Liver (tissue), 9 donors: Measurements from ENCODE around the gene PTPRD. TPM values are rescaled to one million over a fixed set of nuclear protein-coding genes. Genes with fewer than 3 reads are reported as not detected.
A peak's percentile ranks its signal among the peaks of the same experiment; 100 is the strongest.

Experiments used
- DNase-seq: peaks from one replicate; pipeline ENCODE4 v3.0.0-alpha.2; 2017; ENCODE audit warnings: low spot score
- H3K27ac ChIP-seq, 2 donors: one replicate each; pipeline ENCODE4 v1.7.0; 2013; ENCODE audit warnings: inconsistent platforms in 2 of 2, low read length in 2 of 2, control low read depth in 1 of 2, low read depth in 1 of 2, mild to moderate bottlenecking in 1 of 2
- H3K27me3 ChIP-seq, 4 donors: one replicate each; pipeline versions ENCODE4 v1.6.1 to v1.7.0; 2013; ENCODE audit warnings: low read length in 3 of 4, inconsistent platforms in 1 of 4, mild to moderate bottlenecking in 1 of 4, moderate library complexity in 1 of 4; ENCODE audit not compliant: control insufficient read depth in 4 of 4, insufficient read depth in 4 of 4
- H3K36me3 ChIP-seq, 4 donors: one replicate each; pipeline versions ENCODE4 v1.6.1 to v1.7.0; 2013; ENCODE audit warnings: low read length in 3 of 4, mild to moderate bottlenecking in 3 of 4, low read depth in 1 of 4, moderate library complexity in 1 of 4; ENCODE audit not compliant: control insufficient read depth in 4 of 4, insufficient read depth in 3 of 4
- H3K4me1 ChIP-seq, 4 donors: one replicate each; pipeline versions ENCODE4 v1.6.1 to v1.7.0; 2013; ENCODE audit warnings: low read length in 3 of 4, mild to moderate bottlenecking in 3 of 4, moderate library complexity in 1 of 4; ENCODE audit not compliant: control insufficient read depth in 4 of 4, insufficient read depth in 4 of 4
- H3K4me3 ChIP-seq, 3 donors: one replicate each; pipeline versions ENCODE4 v1.6.1 to v1.7.0; 2013; ENCODE audit warnings: low read length in 3 of 3, control low read depth in 1 of 3, low read depth in 1 of 3, mild to moderate bottlenecking in 1 of 3
- H3K9ac ChIP-seq, 2 donors: one replicate each; pipeline ENCODE4 v1.7.0; 2013; ENCODE audit warnings: low read length in 2 of 2, mild to moderate bottlenecking in 2 of 2, moderate library complexity in 2 of 2, control low read depth in 1 of 2, low read depth in 1 of 2
- H3K9me3 ChIP-seq, 4 donors: one replicate each; pipeline versions ENCODE4 v1.6.1 to v1.7.0; 2013; ENCODE audit warnings: low read length in 3 of 4; ENCODE audit not compliant: control insufficient read depth in 4 of 4
- ATF3 ChIP-seq: IDR thresholded peaks from 2 replicates; pipeline ENCODE4 v1.6.1; 2016; ENCODE audit warnings: antibody characterized with exemption
- EGR1 ChIP-seq, 2 donors: IDR thresholded peaks; 2 replicates each; pipeline ENCODE4 v1.6.1; 2016 to 2018; ENCODE audit warnings: antibody characterized with exemption in 2 of 2, low read depth in 2 of 2
- FOXA1 ChIP-seq: IDR thresholded peaks from 2 replicates; pipeline ENCODE4 v1.6.1; 2016; ENCODE audit warnings: antibody characterized with exemption
- FOXA2 ChIP-seq: IDR thresholded peaks from 2 replicates; pipeline ENCODE4 v1.6.1; 2016; ENCODE audit warnings: antibody characterized with exemption
- GABPA ChIP-seq, 2 donors: IDR thresholded peaks in 1 of 2; conservative IDR thresholded peaks in 1 of 2; 2 replicates each; pipeline ENCODE4 v1.6.1; 2016; ENCODE audit warnings: antibody characterized with exemption in 2 of 2, mild to moderate bottlenecking in 1 of 2, moderate library complexity in 1 of 2
- HNF4A ChIP-seq, 2 donors: conservative IDR thresholded peaks; 2 replicates each; pipeline ENCODE4 v1.6.1; 2016; ENCODE audit warnings: antibody characterized with exemption in 2 of 2, mild to moderate bottlenecking in 2 of 2
- HNF4G ChIP-seq: IDR thresholded peaks from 2 replicates; pipeline ENCODE4 v1.6.1; 2016; ENCODE audit warnings: antibody characterized with exemption
- JUND ChIP-seq, 2 donors: IDR thresholded peaks; 2 replicates each; pipeline ENCODE4 v1.6.1; 2016; ENCODE audit warnings: antibody characterized with exemption in 2 of 2
- MAX ChIP-seq: IDR thresholded peaks from 2 replicates; pipeline ENCODE4 v1.6.1; 2016; ENCODE audit warnings: antibody characterized with exemption
- RAD21 ChIP-seq, 2 donors: IDR thresholded peaks; 2 replicates each; pipeline ENCODE4 v1.6.1; 2016; ENCODE audit warnings: antibody characterized with exemption in 2 of 2, mild to moderate bottlenecking in 2 of 2
- REST ChIP-seq: IDR thresholded peaks from 2 replicates; pipeline ENCODE4 v1.6.1; 2016; ENCODE audit warnings: antibody characterized with exemption, mild to moderate bottlenecking
- RXRA ChIP-seq, 2 donors: IDR thresholded peaks; 2 replicates each; pipeline ENCODE4 v1.6.1; 2017 to 2018; ENCODE audit warnings: antibody characterized with exemption in 2 of 2, mild to moderate bottlenecking in 1 of 2
- SP1 ChIP-seq: IDR thresholded peaks from 2 replicates; pipeline ENCODE4 v1.6.1; 2018; ENCODE audit warnings: antibody characterized with exemption, mild to moderate bottlenecking
- TAF1 ChIP-seq: conservative IDR thresholded peaks from 2 replicates; pipeline ENCODE4 v1.6.1; 2016; ENCODE audit warnings: antibody characterized with exemption, mild to moderate bottlenecking
- ZBTB33 ChIP-seq: IDR thresholded peaks from 2 replicates; pipeline ENCODE4 v1.6.1; 2016; ENCODE audit warnings: antibody characterized with exemption
- WGBS: extraction: QIAGEN DNeasy Blood & Tissue Kit; methylation state at CpG from one replicate; pipeline ENCODE4 v1.1.7; 2013; 5-methylcytosine and 5-hydroxymethylcytosine counted together
- polyA plus RNA-seq, 2 donors: library from polyadenylated mRNA; stranded (reverse) in 1 of 2; unstranded in 1 of 2; fragments of 200-250 nt in 1 of 2; fragments of >200 nt in 1 of 2; fragmentation: Nextera tagmentation in 1 of 2; extraction: Ambion mirVana in 1 of 2; gene quantifications; one replicate each; pipeline versions ENCODE4 v1.2.1 to v1.2.3, GENCODE V29; 2013 to 2015
- total RNA-seq, 2 donors: library from RNA; depleted of rRNA; stranded (reverse); fragments of >200 nt; gene quantifications; one replicate each; pipeline ENCODE4 v1.2.3, GENCODE V29; 2014
- donor health status: healthy.
- donor health status: healthy.
- donor health status: healthy.
- donor health status: healthy.
- donor health status: healthy.

Gene PTPRD
- total and polyA plus RNA-seq, 4 donors = 0.78 to 34.2 (median 4.7) TPM

- peak; percentile 17 for TF ChIP-seq ZBTB33
- peak; percentile 31 for TF ChIP-seq MAX
- no peak for TF ChIP-seq ATF3
Measured at GRCh38 chr9:8660383-8660782, 1952.4 kb downstream of the PTPRD start (continued).

- H3K4me1 ChIP-seq = peaks cover 0 to 17% (median 11%) of the 10 kb centered on the region in 4 donors
- no peaks in the 10 kb centered on the region for H3K27me3 ChIP-seq
- no peak for TF ChIP-seq EGR1 (IDR thresholded peaks at IDR 0.05; ENCODE audit: low read depth in 2 of 2)
- TF ChIP-seq TAF1 = no peak
- no peak for TF ChIP-seq RXRA (IDR thresholded peaks at IDR 0.05)
- no peak for TF ChIP-seq HNF4A (conservative IDR thresholded peaks at IDR 0.05)
- TF ChIP-seq REST = no peak
- TF ChIP-seq ATF3 = no peak
- no peak for TF ChIP-seq HNF4G
- TF ChIP-seq MAX = no peak
- TF ChIP-seq SP1 = no peak
- no peak for TF ChIP-seq RAD21 (IDR thresholded peaks at IDR 0.05)
- no peak for TF ChIP-seq FOXA2
- no peak for TF ChIP-seq JUND (IDR thresholded peaks at IDR 0.05)
- TF ChIP-seq FOXA1 = no peak
- no peak for TF ChIP-seq GABPA (IDR thresholded peaks at IDR 0.05 in 1 of 2, conservative IDR thresholded peaks at IDR 0.05 in 1 of 2)
- no peaks in the 10 kb centered on the region for H3K36me3 ChIP-seq
- H3K9ac ChIP-seq = no peak overlapping the region
- no peak overlapping the region for H3K4me3 ChIP-seq
- DNase-seq = no peak
- no peaks in the 10 kb centered on the region for H3K9me3 ChIP-seq
- H3K27ac ChIP-seq = no peak overlapping the region
Measured at GRCh38 chr9:8659108-8659507, 1953.7 kb downstream of the PTPRD start.

- no peaks in the 10 kb centered on the region for H3K9me3 ChIP-seq
- H3K27ac ChIP-seq = no peak overlapping the region
- no peak overlapping the region for H3K4me3 ChIP-seq
- 82% methylated on average over 2 of the region's 2 CpGs for WGBS
- H3K9ac ChIP-seq = no peak overlapping the region
- H3K4me1 ChIP-seq = peaks cover 5 to 18% (median 10%) of the 10 kb centered on the region in 4 donors
- H3K36me3 ChIP-seq = no peaks in the 10 kb centered on the region
- no peak for DNase-seq
- no peaks in the 10 kb centered on the region for H3K27me3 ChIP-seq
- TF ChIP-seq REST = no peak
- no peak for TF ChIP-seq EGR1 (IDR thresholded peaks at IDR 0.05; ENCODE audit: low read depth in 2 of 2)
Measured at GRCh38 chr9:8655071-8655470, 1957.7 kb downstream of the PTPRD start.
